Activated T-helper 1 cell treated with anti-CD3 and anti-CD28 coated beads, Interleukin-12 subunit alpha, Interleukin-12 subunit beta, Interleukin-2, Interleukin-4 antibody, amounts not matched to agents 30 ng/mL and 10 ng/mL and 1 ng/mL, durations not matched to agents 14 hours and 24 hours and 36 hours (primary cell): Measurements from ENCODE around the gene FAM168A. TPM values are rescaled to one million over a fixed set of nuclear protein-coding genes. Genes with fewer than 3 reads are reported as not detected.

Experiments used
- DNase-seq: peaks from one replicate; pipeline ENCODE4 v3.0.0; 2021; ENCODE audit warnings: low spot score
- H3K27ac Mint-ChIP-seq: one replicate; pipeline ENCODE4 v1.8.0; 2021; ENCODE audit warnings: mild to moderate bottlenecking, mixed read lengths
- H3K27me3 Mint-ChIP-seq: one replicate; pipeline ENCODE4 v1.8.0; 2022; ENCODE audit warnings: mild to moderate bottlenecking, moderate library complexity, mixed read lengths; ENCODE audit not compliant: insufficient read depth
- H3K36me3 Mint-ChIP-seq: one replicate; pipeline ENCODE4 v1.8.0; 2021; ENCODE audit warnings: low read depth, mixed read lengths
- H3K4me1 Mint-ChIP-seq: one replicate; pipeline ENCODE4 v1.8.0; 2021; ENCODE audit warnings: low read depth, mixed read lengths
- H3K4me3 Mint-ChIP-seq: one replicate; pipeline ENCODE4 v1.8.0; 2021; ENCODE audit warnings: mild to moderate bottlenecking, moderate library complexity, mixed read lengths
- H3K9me3 Mint-ChIP-seq: one replicate; pipeline ENCODE4 v1.8.0; 2021; ENCODE audit warnings: mixed read lengths
- intact Hi-C: fragments of 100-400 bp; cut with micrococcal nuclease; formaldehyde crosslinking; loops from one replicate; pipeline ENCODE4 v1.15.1; 2024
- total RNA-seq: library from RNA; stranded (reverse); gene quantifications from 2 replicates; pipeline ENCODE4 v1.2.3, GENCODE V29; 2022

The FAM168A gene
- total RNA-seq = 19.4 and 19.5 TPM in 2 replicates

- Mint-ChIP-seq H3K36me3 (peaks cover 14% of the 10 kb centered on the region), H3K4me1 (peaks cover 37% of the 10 kb centered on the region), H3K27ac (peak within 1 kb of the TSS; percentile 94), H3K27me3 (peaks cover 2% of the 10 kb centered on the region), H3K4me3 (peak within 1 kb of the TSS; percentile 93), H3K9me3 (no peaks in the 10 kb centered on the region)
- DNase-seq = peak; percentile 88
- intact Hi-C loops = loop anchor here (1.0 to 5.0 kb wide), 13 partner anchors 21 to 894 kb away; partner anchors contain the start of genes C2CD3, LIPT2, PGM2L1 and PPME1
Measured at GRCh38 chr11:73597956-73598718, at the start of gene FAM168A. Gene FAM168A (minus strand): TSS chr11:73598112. CDS start chr11:73468474, 129,638 bp downstream.

- no peak overlapping the region for H3K27ac Mint-ChIP-seq
- intact Hi-C loops = loop anchor here (1.0 kb wide), 3 partner anchors 49 to 751 kb away; partner anchors contain the start of genes FAM168A, PGM2L1 and RELT
- no peaks in the 10 kb centered on the region for H3K36me3 Mint-ChIP-seq
- no peaks in the 10 kb centered on the region for H3K9me3 Mint-ChIP-seq
- H3K27me3 Mint-ChIP-seq = peaks cover 9% of the 10 kb centered on the region
- DNase-seq = peak; percentile 84
- H3K4me1 Mint-ChIP-seq = peaks cover 14% of the 10 kb centered on the region
- H3K4me3 Mint-ChIP-seq = peak overlapping the region; percentile 54
Measured at GRCh38 chr11:73647459-73648100, 49.7 kb upstream of the FAM168A start.

GRCh38 chr11:73645972-73646631 is 48.2 kb upstream of the FAM168A start, which contains the start of gene PLEKHB1:
Gene PLEKHB1 (plus strand): TSS chr11:73646581. CDS start chr11:73646609, 28 bp downstream.
- no peak for DNase-seq
- H3K4me1 Mint-ChIP-seq = peaks cover 14% of the 10 kb centered on the region
- peak within 1 kb of the TSS; percentile 54 for H3K4me3 Mint-ChIP-seq
- H3K9me3 Mint-ChIP-seq = no peaks in the 10 kb centered on the region
- H3K36me3 Mint-ChIP-seq = no peaks in the 10 kb centered on the region
- intact Hi-C loops = no loop called here
- H3K27ac Mint-ChIP-seq = no peak within 1 kb of the TSS
- peaks cover 8% of the 10 kb centered on the region for H3K27me3 Mint-ChIP-seq

- H3K9me3 Mint-ChIP-seq = no peaks in the 10 kb centered on the region
- no peak overlapping the region for H3K27ac Mint-ChIP-seq
- H3K4me3 Mint-ChIP-seq = no peak overlapping the region
- peaks cover 8% of the 10 kb centered on the region for H3K27me3 Mint-ChIP-seq
- intact Hi-C loops = no loop called here
- H3K36me3 Mint-ChIP-seq = no peaks in the 10 kb centered on the region
- DNase-seq = no peak
- H3K4me1 Mint-ChIP-seq = peaks cover 20% of the 10 kb centered on the region
Measured at GRCh38 chr11:73645121-73645969, 47.4 kb upstream of the FAM168A start.

- H3K4me3 Mint-ChIP-seq = no peak overlapping the region
- DNase-seq = no peak
- peaks cover 10% of the 10 kb centered on the region for H3K4me1 Mint-ChIP-seq
- no peaks in the 10 kb centered on the region for H3K36me3 Mint-ChIP-seq
- H3K27me3 Mint-ChIP-seq = peaks cover 3% of the 10 kb centered on the region
- intact Hi-C loops = no loop called here
- H3K27ac Mint-ChIP-seq = no peak overlapping the region
- no peaks in the 10 kb centered on the region for H3K9me3 Mint-ChIP-seq
Measured at GRCh38 chr11:73641668-73642067, 43.8 kb upstream of the FAM168A start.

- Mint-ChIP-seq H3K27me3 (peaks cover 3% of the 10 kb centered on the region), H3K4me1 (peaks cover 8% of the 10 kb centered on the region), H3K36me3 (no peaks in the 10 kb centered on the region), H3K27ac (no peak overlapping the region), H3K4me3 (no peak overlapping the region), H3K9me3 (no peaks in the 10 kb centered on the region)
- intact Hi-C loops = no loop called here
- DNase-seq = no peak
Measured at GRCh38 chr11:73640592-73640991, 42.7 kb upstream of the FAM168A start.

GRCh38 chr11:73637012-73637411 is 39.1 kb upstream of the FAM168A start:
- Mint-ChIP-seq H3K27me3 (no peaks in the 10 kb centered on the region), H3K9me3 (no peaks in the 10 kb centered on the region), H3K4me3 (no peak overlapping the region), H3K4me1 (peaks cover 8% of the 10 kb centered on the region), H3K27ac (no peak overlapping the region), H3K36me3 (no peaks in the 10 kb centered on the region)
- no peak for DNase-seq
- intact Hi-C loops = no loop called here

- Mint-ChIP-seq H3K27ac (no peak overlapping the region), H3K27me3 (no peaks in the 10 kb centered on the region), H3K36me3 (no peaks in the 10 kb centered on the region), H3K9me3 (no peaks in the 10 kb centered on the region), H3K4me3 (no peak overlapping the region), H3K4me1 (peaks cover 8% of the 10 kb centered on the region)
- DNase-seq = no peak
- intact Hi-C loops = no loop called here
Measured at GRCh38 chr11:73636249-73636648, 38.3 kb upstream of the FAM168A start.

GRCh38 chr11:73635721-73636120 is 37.8 kb upstream of the FAM168A start:
- no peak for DNase-seq
- H3K27ac Mint-ChIP-seq = no peak overlapping the region
- no peaks in the 10 kb centered on the region for H3K36me3 Mint-ChIP-seq
- no peaks in the 10 kb centered on the region for H3K9me3 Mint-ChIP-seq
- no peak overlapping the region for H3K4me3 Mint-ChIP-seq
- intact Hi-C loops = no loop called here
- peaks cover 6% of the 10 kb centered on the region for H3K4me1 Mint-ChIP-seq
- no peaks in the 10 kb centered on the region for H3K27me3 Mint-ChIP-seq

- H3K27ac Mint-ChIP-seq = no peak overlapping the region
- H3K27me3 Mint-ChIP-seq = peaks cover 3% of the 10 kb centered on the region
- H3K9me3 Mint-ChIP-seq = no peaks in the 10 kb centered on the region
- no peaks in the 10 kb centered on the region for H3K4me1 Mint-ChIP-seq
- no peak overlapping the region for H3K4me3 Mint-ChIP-seq
- intact Hi-C loops = no loop called here
- no peak for DNase-seq
- no peaks in the 10 kb centered on the region for H3K36me3 Mint-ChIP-seq
Measured at GRCh38 chr11:73633999-73634398, 36.1 kb upstream of the FAM168A start.

- Mint-ChIP-seq H3K4me1 (no peaks in the 10 kb centered on the region), H3K36me3 (no peaks in the 10 kb centered on the region), H3K4me3 (no peak overlapping the region), H3K9me3 (no peaks in the 10 kb centered on the region), H3K27ac (no peak overlapping the region), H3K27me3 (peaks cover 3% of the 10 kb centered on the region)
- intact Hi-C loops = no loop called here
- no peak for DNase-seq
Measured at GRCh38 chr11:73632996-73633395, 35.1 kb upstream of the FAM168A start.

GRCh38 chr11:73629907-73630306 is 32.0 kb upstream of the FAM168A start:
- peaks cover 4% of the 10 kb centered on the region for H3K4me1 Mint-ChIP-seq
- no peaks in the 10 kb centered on the region for H3K9me3 Mint-ChIP-seq
- no peak overlapping the region for H3K27ac Mint-ChIP-seq
- no peaks in the 10 kb centered on the region for H3K36me3 Mint-ChIP-seq
- intact Hi-C loops = no loop called here
- peaks cover 10% of the 10 kb centered on the region for H3K27me3 Mint-ChIP-seq
- H3K4me3 Mint-ChIP-seq = no peak overlapping the region
- no peak for DNase-seq
